ENCODE measurements around the gene B3GNT9.

- TF ChIP-seq CTCF (conservative IDR thresholded peaks at IDR 0.05): no peak
- no peak for TF ChIP-seq EZH2 (IDR thresholded peaks at IDR 0.05; ENCODE audit: low read depth)
These were observed 30.8 kb downstream of the B3GNT9 start for GRCh38 chr16:67120025-67120424.
